ENCODE data around the gene GSTO1. TPM values are rescaled to one million over a fixed set of nuclear protein-coding genes. Genes with fewer than 3 reads are reported as not detected.

The GSTO1 gene
- polyA plus RNA-seq, 3 donors, result 131 to 581 (median 495) TPM

- Histone ChIP-seq H3K9ac (ENCODE audit: insufficient read depth, low read length, poor library complexity, severe bottlenecking) (no peak overlapping the region), H3K4me2 (replicated peaks; ENCODE audit: extremely low read depth, low read length, poor library complexity, severe bottlenecking) (peak overlapping the region; percentile 1)
- peak overlapping the region in 2 of 7 donors; percentile 9 to 63 for H3K27ac Mint-ChIP-seq
Observed at GRCh38 chr10:104293011-104293410, 38.3 kb downstream of the GSTO1 start.

DNA sequence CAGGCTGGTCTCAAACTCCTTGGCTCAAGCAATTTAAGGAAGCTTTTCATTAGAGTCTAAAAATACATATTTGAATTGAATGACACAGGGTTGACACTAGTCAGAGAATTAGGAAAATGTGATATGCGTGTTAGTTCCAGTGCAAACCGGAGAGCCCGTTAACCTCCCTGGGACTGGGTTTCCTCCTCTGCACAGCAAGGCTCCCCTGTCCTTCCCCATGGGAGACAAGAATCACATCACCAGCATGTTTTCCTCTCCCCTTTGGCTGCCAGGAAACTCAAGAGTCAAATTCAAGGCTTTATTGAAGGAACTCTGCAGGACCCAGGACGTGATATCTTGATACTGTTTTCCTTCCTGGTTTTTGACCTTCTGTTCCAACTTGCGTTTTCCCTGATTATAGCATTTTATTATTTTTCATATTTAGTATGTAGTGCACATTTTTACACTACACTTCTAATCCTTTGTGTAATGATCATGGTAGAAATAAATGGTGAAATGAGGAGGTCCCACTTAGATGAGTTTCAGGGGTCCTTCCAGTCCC is 39.2 kb downstream of the GSTO1 start:
- Histone ChIP-seq H3K4me2 (replicated peaks; ENCODE audit: extremely low read depth, low read length, poor library complexity, severe bottlenecking) (no peak overlapping the region), H4K20me1 (ENCODE audit: insufficient read depth, low read length) (no peaks in the 10 kb centered on the region), H3K4me3 (replicated peaks in 1 of 3; ENCODE audit: low read depth in 2 of 3, low read length in 3 of 3) (no peak overlapping the region), H3K36me3 (replicated peaks in 1 of 2; ENCODE audit: control insufficient read depth in 1 of 2, insufficient read depth in 2 of 2, low read length in 2 of 2) (no peaks in the 10 kb centered on the region), H3K9ac (ENCODE audit: insufficient read depth, low read length, poor library complexity, severe bottlenecking) (no peak overlapping the region), H3K79me2 (ENCODE audit: insufficient read depth, low read length) (no peaks in the 10 kb centered on the region), H2AFZ (ENCODE audit: insufficient read depth, low read depth, low read length, poor library complexity, severe bottlenecking) (no peak overlapping the region), H3K27ac (ENCODE audit: low read depth in 1 of 2, low read length in 2 of 2) (no peak overlapping the region), H3K27me3 (ENCODE audit: control insufficient read depth in 2 of 2, insufficient read depth in 2 of 2, low read length in 2 of 2) (no peaks in the 10 kb centered on the region), H3K4me1 (ENCODE audit: control insufficient read depth in 1 of 2, insufficient read depth in 2 of 2, low read length in 2 of 2) (peaks cover 14 to 22% of the 10 kb centered on the region in 2 donors), H3K9me3 (replicated peaks in 1 of 2; ENCODE audit: control insufficient read depth in 1 of 2, insufficient read depth in 1 of 2, low read length in 2 of 2) (no peaks in the 10 kb centered on the region)
- H3K27ac Mint-ChIP-seq, result no peak overlapping the region
- no peak overlapping the region for H3K4me3 Mint-ChIP-seq
- H3K9me3 Mint-ChIP-seq, result no peaks in the 10 kb centered on the region
- intact Hi-C loops (cut with micrococcal nuclease), result loop anchor here in 1 of 2 donors (5.0 kb wide), 2 partner anchors 33 to 58 kb away; partner anchors contain the start of gene CFAP58
- H3K4me1 Mint-ChIP-seq, result peaks cover 26% of the 10 kb centered on the region
- peaks cover 3 to 14% (median 6%) of the 10 kb centered on the region in 3 donors for H3K27me3 Mint-ChIP-seq (ENCODE audit: low read depth in 3 of 3)
- no peak for TF ChIP-seq CTCF (IDR thresholded peaks at IDR 0.05)
- no peaks in the 10 kb centered on the region for H3K36me3 Mint-ChIP-seq
- 93% methylated on average over 3 of the region's 5 CpGs for WGBS (ENCODE audit: insufficient coverage)
- DNase-seq, result no peak

More at GRCh38 chr10:104293011-104293410, 38.3 kb downstream of the GSTO1 start:
- no peaks in the 10 kb centered on the region for H3K36me3 ChIP-seq (replicated peaks in 1 of 2; ENCODE audit: control insufficient read depth in 1 of 2, insufficient read depth in 2 of 2, low read length in 2 of 2)
- 29% methylated on average over 1 of the region's 2 CpGs for WGBS (ENCODE audit: insufficient coverage)
- Mint-ChIP-seq H3K4me3 (no peak overlapping the region), H3K9me3 (no peaks in the 10 kb centered on the region), H3K4me1 (peaks cover 30% of the 10 kb centered on the region), H3K36me3 (no peaks in the 10 kb centered on the region), H3K27me3 (ENCODE audit: low read depth in 3 of 3) (peaks cover 3 to 14% (median 6%) of the 10 kb centered on the region in 3 donors)
- no peak for TF ChIP-seq CTCF (IDR thresholded peaks at IDR 0.05)
- intact Hi-C loops (cut with micrococcal nuclease), result loop anchor here in 1 of 2 donors (5.0 kb wide), 2 partner anchors 34 to 59 kb away; partner anchors contain the start of gene CFAP58
- no peaks in the 10 kb centered on the region for H4K20me1 ChIP-seq (ENCODE audit: insufficient read depth, low read length)
- H2AFZ ChIP-seq (ENCODE audit: insufficient read depth, low read depth, low read length, poor library complexity, severe bottlenecking), result no peak overlapping the region
- DNase-seq, result peak in 2 of 3 donors; percentile 40 to 57
- H3K9me3 ChIP-seq (replicated peaks in 1 of 2; ENCODE audit: control insufficient read depth in 1 of 2, insufficient read depth in 1 of 2, low read length in 2 of 2), result no peaks in the 10 kb centered on the region
- H3K79me2 ChIP-seq (ENCODE audit: insufficient read depth, low read length), result no peaks in the 10 kb centered on the region
- no peak overlapping the region for H3K27ac ChIP-seq (ENCODE audit: low read depth in 1 of 2, low read length in 2 of 2)
- no peak overlapping the region for H3K4me3 ChIP-seq (replicated peaks in 1 of 3; ENCODE audit: low read depth in 2 of 3, low read length in 3 of 3)
- no peaks in the 10 kb centered on the region for H3K27me3 ChIP-seq (ENCODE audit: control insufficient read depth in 2 of 2, insufficient read depth in 2 of 2, low read length in 2 of 2)
- H3K4me1 ChIP-seq (ENCODE audit: control insufficient read depth in 1 of 2, insufficient read depth in 2 of 2, low read length in 2 of 2), result peaks cover 14 to 22% of the 10 kb centered on the region in 2 donors
